ENCODE measurements around the gene RCN2. TPM values are rescaled to one million over a fixed set of nuclear protein-coding genes. Genes with fewer than 3 reads are reported as not detected.

RCN2 gene
- total and polyA plus RNA-seq, 2 of the 13 experiments (the other 11 are each of a cell fraction or from before 2014, with no cell fraction given): 84.4 to 89.0 TPM

- no peaks in the 10 kb centered on the region for H4K20me1 ChIP-seq (ENCODE audit: insufficient read depth, low read length)
- H3K4me2 ChIP-seq (ENCODE audit: low read depth, low read length): no peak overlapping the region
- H3K4me1 ChIP-seq (ENCODE audit: insufficient read depth, low read length): no peaks in the 10 kb centered on the region
- ChIA-PET POLR2A (no interaction called here), CTCF (ENCODE audit: low intra/inter-chr PET ratio, low total read pairs) (no interaction called here)
- in situ Hi-C loops (cut with HindIII; ENCODE audit: extremely low pct_ligation_motif_present, low pct_unique_long_range_greater_than_20kb) (no loop called here), intact Hi-C loops (cut with micrococcal nuclease; ENCODE audit: unreplicated experiment) (no loop called here)
- DNase-seq (ENCODE audit: low spot score) (no peak), FAIRE-seq (no peak), ATAC-seq (no peak; the same call in 2 of the 3 replicates)
- 0% methylated on average over 2 of the region's 2 CpGs for WGBS (ENCODE audit: low lambda C conversion rate)
- H3K79me2 ChIP-seq (ENCODE audit: insufficient read depth, low read length): no peaks in the 10 kb centered on the region
- H3K27ac ChIP-seq (ENCODE audit: extremely low read length, insufficient read depth, low read length): no peak overlapping the region
- BruUV-seq (replicated peaks): no TSS peak
- H2AFZ ChIP-seq (ENCODE audit: low read length): no peak overlapping the region
- H3K36me3 ChIP-seq (replicated peaks in 1 of 2; ENCODE audit: control insufficient read depth in 1 of 2, insufficient read depth in 2 of 2, low read length in 2 of 2): no peaks in the 10 kb centered on the region
- H3K9me3 ChIP-seq (ENCODE audit: low read length): no peaks in the 10 kb centered on the region
- H3K27me3 ChIP-seq (ENCODE audit: control insufficient read depth in 1 of 2, insufficient read depth in 2 of 2, low read length in 2 of 2): peaks cover 2 to 26% of the 10 kb centered on the region in 2 experiments; a peak in 4 of 5 replicates
- TF ChIP-seq AHR (CRISPR knock-in tag; IDR thresholded peaks at IDR 0.05) (no peak), HMG20B (CRISPR knock-in tag; conservative IDR thresholded peaks at IDR 0.05) (no peak), ZBTB8A (CRISPR knock-in tag; IDR thresholded peaks at IDR 0.05; ENCODE audit: borderline replicate concordance, low read depth) (no peak), NR2F6 (IDR thresholded peaks at IDR 0.05) (no peak), NR2F6 (CRISPR knock-in tag; IDR thresholded peaks at IDR 0.05) (no peak)
- TF ChIP-seq, protein P1, sequence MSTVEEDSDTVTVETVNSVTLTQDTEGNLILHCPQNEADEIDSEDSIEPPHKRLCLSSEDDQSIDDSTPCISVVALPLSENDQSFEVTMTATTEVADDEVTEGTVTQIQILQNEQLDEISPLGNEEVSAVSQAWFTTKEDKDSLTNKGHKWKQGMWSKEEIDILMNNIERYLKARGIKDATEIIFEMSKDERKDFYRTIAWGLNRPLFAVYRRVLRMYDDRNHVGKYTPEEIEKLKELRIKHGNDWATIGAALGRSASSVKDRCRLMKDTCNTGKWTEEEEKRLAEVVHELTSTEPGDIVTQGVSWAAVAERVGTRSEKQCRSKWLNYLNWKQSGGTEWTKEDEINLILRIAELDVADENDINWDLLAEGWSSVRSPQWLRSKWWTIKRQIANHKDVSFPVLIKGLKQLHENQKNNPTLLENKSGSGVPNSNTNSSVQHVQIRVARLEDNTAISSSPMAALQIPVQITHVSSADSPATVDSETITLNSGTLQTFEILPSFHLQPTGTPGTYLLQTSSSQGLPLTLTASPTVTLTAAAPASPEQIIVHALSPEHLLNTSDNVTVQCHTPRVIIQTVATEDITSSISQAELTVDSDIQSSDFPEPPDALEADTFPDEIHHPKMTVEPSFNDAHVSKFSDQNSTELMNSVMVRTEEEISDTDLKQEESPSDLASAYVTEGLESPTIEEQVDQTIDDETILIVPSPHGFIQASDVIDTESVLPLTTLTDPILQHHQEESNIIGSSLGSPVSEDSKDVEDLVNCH (CRISPR knock-in tag; IDR thresholded peaks at IDR 0.05): no peak
- TF ChIP-seq, protein P2, sequence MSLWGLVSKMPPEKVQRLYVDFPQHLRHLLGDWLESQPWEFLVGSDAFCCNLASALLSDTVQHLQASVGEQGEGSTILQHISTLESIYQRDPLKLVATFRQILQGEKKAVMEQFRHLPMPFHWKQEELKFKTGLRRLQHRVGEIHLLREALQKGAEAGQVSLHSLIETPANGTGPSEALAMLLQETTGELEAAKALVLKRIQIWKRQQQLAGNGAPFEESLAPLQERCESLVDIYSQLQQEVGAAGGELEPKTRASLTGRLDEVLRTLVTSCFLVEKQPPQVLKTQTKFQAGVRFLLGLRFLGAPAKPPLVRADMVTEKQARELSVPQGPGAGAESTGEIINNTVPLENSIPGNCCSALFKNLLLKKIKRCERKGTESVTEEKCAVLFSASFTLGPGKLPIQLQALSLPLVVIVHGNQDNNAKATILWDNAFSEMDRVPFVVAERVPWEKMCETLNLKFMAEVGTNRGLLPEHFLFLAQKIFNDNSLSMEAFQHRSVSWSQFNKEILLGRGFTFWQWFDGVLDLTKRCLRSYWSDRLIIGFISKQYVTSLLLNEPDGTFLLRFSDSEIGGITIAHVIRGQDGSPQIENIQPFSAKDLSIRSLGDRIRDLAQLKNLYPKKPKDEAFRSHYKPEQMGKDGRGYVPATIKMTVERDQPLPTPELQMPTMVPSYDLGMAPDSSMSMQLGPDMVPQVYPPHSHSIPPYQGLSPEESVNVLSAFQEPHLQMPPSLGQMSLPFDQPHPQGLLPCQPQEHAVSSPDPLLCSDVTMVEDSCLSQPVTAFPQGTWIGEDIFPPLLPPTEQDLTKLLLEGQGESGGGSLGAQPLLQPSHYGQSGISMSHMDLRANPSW (CRISPR knock-in tag; IDR thresholded peaks at IDR 0.05; ENCODE audit: borderline replicate concordance): no peak
- no peak overlapping the region for H3K9ac ChIP-seq (ENCODE audit: insufficient read depth, low read depth, low read length)
- H3K4me3 ChIP-seq (replicated peaks in 1 of 3; ENCODE audit: insufficient read depth in 1 of 3, low read depth in 2 of 3, low read length in 3 of 3): no peak overlapping the region
Observed at GRCh38 chr15:76973906-76974305, 42.4 kb downstream of the RCN2 start.
